GM23338 (cell line): ENCODE measurements around the gene CNTN1. TPM values are rescaled to one million over a fixed set of nuclear protein-coding genes. Genes with fewer than 3 reads are reported as not detected.

Experiments
- ATAC-seq: fragments of 200-7000 bp; cut with Tn5 transposase; 3 replicates; pipeline ENCODE4 v1.9.1; 2020
- DNase-seq: peaks from one replicate; pipeline ENCODE4 v3.0.0-alpha.2; 2015; ENCODE audit warnings: low spot score
- H2AFZ ChIP-seq: fragments of 200-600 bp; sonication (generic); 2 replicates; pipeline ENCODE4 v1.8.0; 2016; ENCODE audit warnings: antibody characterized with exemption, mild to moderate bottlenecking, moderate library complexity
- H3F3A ChIP-seq: fragments of 200-600 bp; sonication (generic); replicated peaks from 2 replicates; pipeline ENCODE4 v1.8.0; 2017; ENCODE audit warnings: antibody characterized with exemption, mixed run types, low read depth
- H3K27ac ChIP-seq: fragments of 200-600 bp; sonication (generic); 2 replicates; pipeline ENCODE4 v1.6.1; 2016; ENCODE audit warnings: low read depth
- H3K27me3 ChIP-seq: fragments of 200-600 bp; sonication (generic); 2 replicates; pipeline ENCODE4 v1.8.0; 2016; ENCODE audit warnings: mild to moderate bottlenecking, mixed run types, moderate library complexity; ENCODE audit not compliant: insufficient read depth
- H3K36me3 ChIP-seq: fragments of 200-600 bp; sonication (generic); 2 replicates; pipeline ENCODE4 v1.8.0; 2016; ENCODE audit warnings: mild to moderate bottlenecking; ENCODE audit not compliant: insufficient read depth
- H3K4me1 ChIP-seq: fragments of 200-600 bp; sonication (generic); 2 replicates; pipeline ENCODE4 v1.8.0; 2016; ENCODE audit warnings: mild to moderate bottlenecking, moderate library complexity; ENCODE audit not compliant: insufficient read depth
- H3K4me2 ChIP-seq: fragments of 200-600 bp; sonication (generic); 2 replicates; pipeline ENCODE4 v1.7.1; 2017; ENCODE audit warnings: mixed run types
- H3K4me3 ChIP-seq: fragments of 200-600 bp; sonication (generic); 2 replicates; pipeline ENCODE4 v1.6.1; 2016; ENCODE audit warnings: mixed run types
- H3K79me2 ChIP-seq: fragments of 200-600 bp; sonication (generic); replicated peaks from 2 replicates; pipeline ENCODE4 v1.8.0; 2017; ENCODE audit warnings: mild to moderate bottlenecking; ENCODE audit not compliant: insufficient read depth
- H3K9me2 ChIP-seq: fragments of 200-600 bp; sonication (generic); 2 replicates; pipeline ENCODE4 v1.8.0; 2017; ENCODE audit not compliant: insufficient read depth
- H4K20me1 ChIP-seq: fragments of 200-600 bp; sonication (generic); replicated peaks from 2 replicates; pipeline ENCODE4 v1.8.0; 2017; ENCODE audit warnings: mild to moderate bottlenecking; ENCODE audit not compliant: insufficient read depth
- H3K27ac Mint-ChIP-seq: 2 replicates; pipeline ENCODE4 v1.8.0; 2020; ENCODE audit warnings: inconsistent platforms, mild to moderate bottlenecking, moderate library complexity, mixed read lengths
- H3K27me3 Mint-ChIP-seq: 3 replicates; pipeline ENCODE4 v1.8.0; 2022; ENCODE audit warnings: low read depth, mild to moderate bottlenecking, moderate library complexity, mixed read lengths, inconsistent platforms; ENCODE audit not compliant: insufficient read depth, poor library complexity
- H3K36me3 Mint-ChIP-seq: 3 replicates; pipeline ENCODE4 v1.8.0; 2021; ENCODE audit warnings: low read depth, mild to moderate bottlenecking, inconsistent platforms, moderate library complexity, mixed read lengths
- H3K4me1 Mint-ChIP-seq: 3 replicates; pipeline ENCODE4 v1.8.0; 2020; ENCODE audit warnings: mild to moderate bottlenecking, inconsistent platforms, mixed read lengths
- H3K4me3 Mint-ChIP-seq: 3 replicates; pipeline ENCODE4 v1.8.0; 2021; ENCODE audit warnings: moderate library complexity, mild to moderate bottlenecking, inconsistent platforms, mixed read lengths
- H3K9me3 Mint-ChIP-seq: 3 replicates; pipeline ENCODE4 v1.8.0; 2020; ENCODE audit warnings: moderate library complexity, mild to moderate bottlenecking, inconsistent platforms, mixed read lengths
- CREB1 ChIP-seq: fragments of 250-450 bp; sonication (Bioruptor Pico); IDR thresholded peaks from 2 replicates; pipeline ENCODE4 v1.5.0; 2020; ENCODE audit warnings: low read depth, mild to moderate bottlenecking, moderate library complexity
- CTCF ChIP-seq, 2 experiments: fragments of 200-600 bp in 1 of 2; sonication (generic) in 1 of 2; conservative IDR thresholded peaks; 2 replicates each; pipeline versions ENCODE4 v1.5.1 to v1.6.1; 2016 to 2017; ENCODE audit warnings: antibody characterized with exemption in 2 of 2, low read depth in 2 of 2, mild to moderate bottlenecking in 2 of 2, moderate library complexity in 1 of 2
- ETS1 ChIP-seq: IDR thresholded peaks from 2 replicates; pipeline ENCODE4 v1.6.1; 2016; ENCODE audit warnings: antibody characterized with exemption
- EZH2 ChIP-seq: fragments of 200-600 bp; sonication (generic); IDR thresholded peaks from one replicate; pipeline ENCODE4 v1.8.0; 2017; ENCODE audit warnings: antibody characterized with exemption, mild to moderate bottlenecking, low read depth; ENCODE audit not compliant: unreplicated experiment
- EZH2phosphoT487 ChIP-seq: fragments of 200-600 bp; sonication (generic); IDR thresholded peaks from one replicate; pipeline ENCODE4 v1.8.1; 2018; ENCODE audit warnings: antibody characterized with exemption; ENCODE audit not compliant: unreplicated experiment
- JUNB ChIP-seq: IDR thresholded peaks from one replicate; pipeline ENCODE4 v1.6.1; 2016; ENCODE audit warnings: antibody characterized with exemption; ENCODE audit not compliant: unreplicated experiment
- POLR2AphosphoS5 ChIP-seq: IDR thresholded peaks from 2 replicates; pipeline ENCODE4 v1.6.1; 2016; ENCODE audit warnings: antibody characterized with exemption, low read depth
- STAT1 ChIP-seq: IDR thresholded peaks from one replicate; pipeline ENCODE4 v1.6.1; 2016; ENCODE audit warnings: antibody characterized with exemption; ENCODE audit not compliant: unreplicated experiment
- ZNF114 ChIP-seq: fragments of 250-450 bp; sonication (Bioruptor Pico); IDR thresholded peaks from 2 replicates; pipeline ENCODE4 v1.5.0; 2020; ENCODE audit warnings: mild to moderate bottlenecking, moderate library complexity
- polyA plus RNA-seq: library from polyadenylated mRNA; unstranded; fragments of >200 nt; fragmentation: Nextera tagmentation; extraction: Ambion mirVana; gene quantifications from 2 replicates; pipeline ENCODE4 v1.2.1, GENCODE V29; 2016
- total RNA-seq: library from RNA; depleted of rRNA; stranded (reverse); fragments of >200 nt; shearing (Covaris generic); gene quantifications from 2 replicates; pipeline ENCODE4 v1.2.3, GENCODE V29; 2014
- TF ChIP-seq, protein P1 (sequence below): fragments of 250-450 bp; sonication (Bioruptor Pico); IDR thresholded peaks from 2 replicates; pipeline ENCODE4 v1.5.0; 2020; ENCODE audit warnings: mild to moderate bottlenecking, moderate library complexity
- TF ChIP-seq, protein P2 (sequence below): IDR thresholded peaks from one replicate; pipeline ENCODE4 v1.6.1; 2018; ENCODE audit warnings: antibody characterized with exemption; ENCODE audit not compliant: unreplicated experiment

Gene CNTN1
- total and polyA plus RNA-seq, 2 experiments from 2014 or later = 5.0 to 27.0 TPM

DNA sequence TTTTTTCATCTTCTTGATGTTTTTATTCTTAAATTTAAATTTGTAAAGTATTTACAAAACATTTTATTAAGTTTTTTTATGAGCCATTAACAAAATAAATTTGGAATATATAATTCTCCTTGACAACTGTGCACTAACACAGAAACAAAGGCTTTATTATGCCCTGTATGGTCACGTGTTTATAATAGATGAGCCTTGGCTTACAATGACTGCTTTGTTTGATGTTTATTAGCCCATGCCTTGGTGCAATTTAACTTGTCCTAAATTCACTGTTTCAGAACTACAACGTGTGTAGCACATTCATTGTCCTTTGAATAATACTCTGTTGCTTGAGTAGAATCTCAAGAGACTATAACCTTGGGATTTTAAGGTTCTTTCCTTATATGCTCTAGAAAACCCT, 59.8 kb downstream of the CNTN1 start:
- TF ChIP-seq, protein P1, sequence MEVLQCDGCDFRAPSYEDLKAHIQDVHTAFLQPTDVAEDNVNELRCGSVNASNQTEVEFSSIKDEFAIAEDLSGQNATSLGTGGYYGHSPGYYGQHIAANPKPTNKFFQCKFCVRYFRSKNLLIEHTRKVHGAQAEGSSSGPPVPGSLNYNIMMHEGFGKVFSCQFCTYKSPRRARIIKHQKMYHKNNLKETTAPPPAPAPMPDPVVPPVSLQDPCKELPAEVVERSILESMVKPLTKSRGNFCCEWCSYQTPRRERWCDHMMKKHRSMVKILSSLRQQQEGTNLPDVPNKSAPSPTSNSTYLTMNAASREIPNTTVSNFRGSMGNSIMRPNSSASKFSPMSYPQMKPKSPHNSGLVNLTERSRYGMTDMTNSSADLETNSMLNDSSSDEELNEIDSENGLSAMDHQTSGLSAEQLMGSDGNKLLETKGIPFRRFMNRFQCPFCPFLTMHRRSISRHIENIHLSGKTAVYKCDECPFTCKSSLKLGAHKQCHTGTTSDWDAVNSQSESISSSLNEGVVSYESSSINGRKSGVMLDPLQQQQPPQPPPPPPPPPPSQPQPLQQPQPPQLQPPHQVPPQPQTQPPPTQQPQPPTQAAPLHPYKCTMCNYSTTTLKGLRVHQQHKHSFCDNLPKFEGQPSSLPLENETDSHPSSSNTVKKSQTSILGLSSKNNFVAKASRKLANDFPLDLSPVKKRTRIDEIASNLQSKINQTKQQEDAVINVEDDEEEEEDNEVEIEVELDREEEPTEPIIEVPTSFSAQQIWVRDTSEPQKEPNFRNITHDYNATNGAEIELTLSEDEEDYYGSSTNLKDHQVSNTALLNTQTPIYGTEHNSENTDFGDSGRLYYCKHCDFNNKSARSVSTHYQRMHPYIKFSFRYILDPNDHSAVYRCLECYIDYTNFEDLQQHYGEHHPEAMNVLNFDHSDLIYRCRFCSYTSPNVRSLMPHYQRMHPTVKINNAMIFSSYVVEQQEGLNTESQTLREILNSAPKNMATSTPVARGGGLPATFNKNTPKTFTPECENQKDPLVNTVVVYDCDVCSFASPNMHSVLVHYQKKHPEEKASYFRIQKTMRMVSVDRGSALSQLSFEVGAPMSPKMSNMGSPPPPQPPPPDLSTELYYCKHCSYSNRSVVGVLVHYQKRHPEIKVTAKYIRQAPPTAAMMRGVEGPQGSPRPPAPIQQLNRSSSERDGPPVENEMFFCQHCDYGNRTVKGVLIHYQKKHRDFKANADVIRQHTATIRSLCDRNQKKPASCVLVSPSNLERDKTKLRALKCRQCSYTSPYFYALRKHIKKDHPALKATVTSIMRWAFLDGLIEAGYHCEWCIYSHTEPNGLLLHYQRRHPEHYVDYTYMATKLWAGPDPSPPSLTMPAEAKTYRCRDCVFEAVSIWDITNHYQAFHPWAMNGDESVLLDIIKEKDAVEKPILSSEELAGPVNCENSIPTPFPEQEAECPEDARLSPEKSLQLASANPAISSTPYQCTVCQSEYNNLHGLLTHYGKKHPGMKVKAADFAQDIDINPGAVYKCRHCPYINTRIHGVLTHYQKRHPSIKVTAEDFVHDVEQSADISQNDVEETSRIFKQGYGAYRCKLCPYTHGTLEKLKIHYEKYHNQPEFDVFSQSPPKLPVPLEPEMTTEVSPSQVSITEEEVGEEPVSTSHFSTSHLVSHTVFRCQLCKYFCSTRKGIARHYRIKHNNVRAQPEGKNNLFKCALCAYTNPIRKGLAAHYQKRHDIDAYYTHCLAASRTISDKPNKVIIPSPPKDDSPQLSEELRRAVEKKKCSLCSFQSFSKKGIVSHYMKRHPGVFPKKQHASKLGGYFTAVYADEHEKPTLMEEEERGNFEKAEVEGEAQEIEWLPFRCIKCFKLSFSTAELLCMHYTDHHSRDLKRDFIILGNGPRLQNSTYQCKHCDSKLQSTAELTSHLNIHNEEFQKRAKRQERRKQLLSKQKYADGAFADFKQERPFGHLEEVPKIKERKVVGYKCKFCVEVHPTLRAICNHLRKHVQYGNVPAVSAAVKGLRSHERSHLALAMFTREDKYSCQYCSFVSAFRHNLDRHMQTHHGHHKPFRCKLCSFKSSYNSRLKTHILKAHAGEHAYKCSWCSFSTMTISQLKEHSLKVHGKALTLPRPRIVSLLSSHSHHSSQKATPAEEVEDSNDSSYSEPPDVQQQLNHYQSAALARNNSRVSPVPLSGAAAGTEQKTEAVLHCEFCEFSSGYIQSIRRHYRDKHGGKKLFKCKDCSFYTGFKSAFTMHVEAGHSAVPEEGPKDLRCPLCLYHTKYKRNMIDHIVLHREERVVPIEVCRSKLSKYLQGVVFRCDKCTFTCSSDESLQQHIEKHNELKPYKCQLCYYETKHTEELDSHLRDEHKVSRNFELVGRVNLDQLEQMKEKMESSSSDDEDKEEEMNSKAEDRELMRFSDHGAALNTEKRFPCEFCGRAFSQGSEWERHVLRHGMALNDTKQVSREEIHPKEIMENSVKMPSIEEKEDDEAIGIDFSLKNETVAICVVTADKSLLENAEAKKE = no peak
- TF ChIP-seq CREB1 (CRISPR knock-in tag) = no peak
- TF ChIP-seq JUNB = no peak
- no peak for TF ChIP-seq ZNF114 (CRISPR knock-in tag)
- no peak for TF ChIP-seq EZH2
- TF ChIP-seq STAT1 = no peak
- TF ChIP-seq POLR2AphosphoS5 = no peak
- no peak for ATAC-seq
- DNase-seq = no peak
- Histone ChIP-seq H3K27me3 (no peaks in the 10 kb centered on the region), H3K4me2 (no peak overlapping the region), H4K20me1 (no peaks in the 10 kb centered on the region), H3K9me2 (no peaks in the 10 kb centered on the region), H3K4me3 (no peak overlapping the region), H2AFZ (no peak overlapping the region), H3K36me3 (no peaks in the 10 kb centered on the region), H3K27ac (no peak overlapping the region), H3K4me1 (peaks cover 13% of the 10 kb centered on the region; the same call in 1 of the 2 replicates), H3F3A (no peaks in the 10 kb centered on the region), H3K79me2 (no peaks in the 10 kb centered on the region)
- Mint-ChIP-seq H3K36me3 (no peaks in the 10 kb centered on the region), H3K27ac (no peak overlapping the region), H3K4me1 (peaks cover 11% of the 10 kb centered on the region), H3K4me3 (no peak overlapping the region), H3K9me3 (no peaks in the 10 kb centered on the region), H3K27me3 (no peaks in the 10 kb centered on the region)

- Mint-ChIP-seq H3K27ac (no peak overlapping the region), H3K4me3 (no peak overlapping the region), H3K36me3 (no peaks in the 10 kb centered on the region), H3K9me3 (no peaks in the 10 kb centered on the region), H3K27me3 (no peaks in the 10 kb centered on the region), H3K4me1 (no peaks in the 10 kb centered on the region)
- no peak overlapping the region for H3K4me3 ChIP-seq
- H3K27ac ChIP-seq = no peak overlapping the region
- H3K79me2 ChIP-seq = no peaks in the 10 kb centered on the region
- no peaks in the 10 kb centered on the region for H3K36me3 ChIP-seq
- ATAC-seq (no peak), DNase-seq (no peak)
- H3F3A ChIP-seq = no peaks in the 10 kb centered on the region
- H3K27me3 ChIP-seq = no peaks in the 10 kb centered on the region
- no peaks in the 10 kb centered on the region for H3K4me1 ChIP-seq
- H3K9me2 ChIP-seq = no peaks in the 10 kb centered on the region
- no peaks in the 10 kb centered on the region for H4K20me1 ChIP-seq
- no peak overlapping the region for H2AFZ ChIP-seq
- H3K4me2 ChIP-seq = no peak overlapping the region
- TF ChIP-seq, protein P2, sequence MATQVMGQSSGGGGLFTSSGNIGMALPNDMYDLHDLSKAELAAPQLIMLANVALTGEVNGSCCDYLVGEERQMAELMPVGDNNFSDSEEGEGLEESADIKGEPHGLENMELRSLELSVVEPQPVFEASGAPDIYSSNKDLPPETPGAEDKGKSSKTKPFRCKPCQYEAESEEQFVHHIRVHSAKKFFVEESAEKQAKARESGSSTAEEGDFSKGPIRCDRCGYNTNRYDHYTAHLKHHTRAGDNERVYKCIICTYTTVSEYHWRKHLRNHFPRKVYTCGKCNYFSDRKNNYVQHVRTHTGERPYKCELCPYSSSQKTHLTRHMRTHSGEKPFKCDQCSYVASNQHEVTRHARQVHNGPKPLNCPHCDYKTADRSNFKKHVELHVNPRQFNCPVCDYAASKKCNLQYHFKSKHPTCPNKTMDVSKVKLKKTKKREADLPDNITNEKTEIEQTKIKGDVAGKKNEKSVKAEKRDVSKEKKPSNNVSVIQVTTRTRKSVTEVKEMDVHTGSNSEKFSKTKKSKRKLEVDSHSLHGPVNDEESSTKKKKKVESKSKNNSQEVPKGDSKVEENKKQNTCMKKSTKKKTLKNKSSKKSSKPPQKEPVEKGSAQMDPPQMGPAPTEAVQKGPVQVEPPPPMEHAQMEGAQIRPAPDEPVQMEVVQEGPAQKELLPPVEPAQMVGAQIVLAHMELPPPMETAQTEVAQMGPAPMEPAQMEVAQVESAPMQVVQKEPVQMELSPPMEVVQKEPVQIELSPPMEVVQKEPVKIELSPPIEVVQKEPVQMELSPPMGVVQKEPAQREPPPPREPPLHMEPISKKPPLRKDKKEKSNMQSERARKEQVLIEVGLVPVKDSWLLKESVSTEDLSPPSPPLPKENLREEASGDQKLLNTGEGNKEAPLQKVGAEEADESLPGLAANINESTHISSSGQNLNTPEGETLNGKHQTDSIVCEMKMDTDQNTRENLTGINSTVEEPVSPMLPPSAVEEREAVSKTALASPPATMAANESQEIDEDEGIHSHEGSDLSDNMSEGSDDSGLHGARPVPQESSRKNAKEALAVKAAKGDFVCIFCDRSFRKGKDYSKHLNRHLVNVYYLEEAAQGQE = no peak
- TF ChIP-seq EZH2phosphoT487 (no peak), ETS1 (no peak), CREB1 (CRISPR knock-in tag) (no peak), CTCF (conservative IDR thresholded peaks at IDR 0.05; ENCODE audit: low read depth in 2 of 2) (no peak)
These were observed 68.6 kb downstream of the CNTN1 start for GRCh38 chr12:40760821-40761220.
